HG03469 (cell line): ENCODE results near the gene KIF3C.
"Not testable (repeated sequence)": the region's sequence is repeated elsewhere in the genome, so short reads cannot be mapped to it uniquely, and the experiment has no call there.

Experiments
- ATAC-seq: cut with Tn5 transposase; IDR thresholded peaks from one replicate; pipeline ENCODE4 v1.9.1; 2021; ENCODE audit warnings: mild to moderate bottlenecking, moderate library complexity, moderate number of reproducible peaks; ENCODE audit not compliant: unreplicated experiment

Gene KIF3C

DNA sequence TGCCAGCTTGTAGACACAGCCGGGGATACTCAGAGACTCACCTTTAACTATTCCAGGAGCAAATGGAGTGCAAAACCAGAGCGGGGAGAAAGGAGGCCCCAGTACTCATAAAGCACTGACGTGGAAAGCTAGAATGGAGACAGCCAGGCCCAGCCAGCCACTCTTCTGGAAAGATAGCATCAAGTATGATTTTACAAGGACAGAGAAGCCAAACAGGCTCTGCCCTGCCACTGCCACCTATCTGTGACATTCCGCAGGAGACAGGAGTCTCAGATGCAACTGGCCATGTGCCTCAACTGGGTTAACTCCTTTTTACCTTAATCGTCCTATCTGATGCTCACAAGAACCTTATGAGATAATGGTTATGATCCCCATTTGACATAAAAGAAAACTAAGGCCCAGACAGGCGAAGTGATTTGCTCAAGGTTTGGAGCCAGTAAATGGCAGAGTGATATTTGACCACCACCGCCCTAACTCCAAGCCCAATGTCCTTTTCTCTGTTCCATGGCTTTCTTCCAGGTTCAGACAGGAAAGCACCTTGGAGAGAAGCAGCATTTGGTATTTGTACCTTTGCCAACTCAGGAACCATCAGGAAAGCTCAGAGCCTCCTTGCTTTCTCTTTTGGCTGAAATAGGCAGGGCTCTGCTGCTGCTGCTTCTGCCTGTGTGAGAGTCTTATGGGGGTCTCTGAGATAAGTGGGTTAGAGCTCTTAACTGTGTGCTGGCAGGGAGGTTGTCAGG, 15.6 kb downstream of the KIF3C start:
- no peak for ATAC-seq

GRCh38 chr2:25964891-25965290, 17.4 kb downstream of the KIF3C start:
- no peak for ATAC-seq

DNA sequence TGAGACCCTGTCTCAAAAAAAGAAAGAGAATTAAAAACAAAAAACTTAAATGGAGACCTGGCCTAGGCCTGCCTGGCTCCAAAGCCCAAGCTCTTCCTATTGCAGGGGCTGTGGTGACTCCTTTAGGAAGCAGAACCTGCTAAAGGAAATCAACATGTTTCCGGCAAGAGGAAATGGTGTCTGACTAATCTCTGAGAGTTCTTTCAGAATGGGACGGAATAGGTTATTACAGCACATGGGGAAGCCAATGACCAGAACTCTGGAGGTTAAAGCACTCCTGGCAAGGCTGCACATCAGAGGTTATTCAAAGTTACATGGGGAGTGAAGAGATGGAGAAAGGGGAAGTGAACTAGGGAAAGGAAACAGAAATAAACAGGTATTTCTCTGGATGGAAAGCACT, 21.4 kb downstream of the KIF3C start:
- no peak for ATAC-seq

- ATAC-seq = no peak
Observed at GRCh38 chr2:25960396-25960795, 21.9 kb downstream of the KIF3C start.

GRCh38 chr2:25958611-25959010, 23.7 kb downstream of the KIF3C start:
- not testable (repeated sequence) for ATAC-seq

GRCh38 chr2:25957743-25958142, 24.6 kb downstream of the KIF3C start:
- ATAC-seq = no peak

DNA sequence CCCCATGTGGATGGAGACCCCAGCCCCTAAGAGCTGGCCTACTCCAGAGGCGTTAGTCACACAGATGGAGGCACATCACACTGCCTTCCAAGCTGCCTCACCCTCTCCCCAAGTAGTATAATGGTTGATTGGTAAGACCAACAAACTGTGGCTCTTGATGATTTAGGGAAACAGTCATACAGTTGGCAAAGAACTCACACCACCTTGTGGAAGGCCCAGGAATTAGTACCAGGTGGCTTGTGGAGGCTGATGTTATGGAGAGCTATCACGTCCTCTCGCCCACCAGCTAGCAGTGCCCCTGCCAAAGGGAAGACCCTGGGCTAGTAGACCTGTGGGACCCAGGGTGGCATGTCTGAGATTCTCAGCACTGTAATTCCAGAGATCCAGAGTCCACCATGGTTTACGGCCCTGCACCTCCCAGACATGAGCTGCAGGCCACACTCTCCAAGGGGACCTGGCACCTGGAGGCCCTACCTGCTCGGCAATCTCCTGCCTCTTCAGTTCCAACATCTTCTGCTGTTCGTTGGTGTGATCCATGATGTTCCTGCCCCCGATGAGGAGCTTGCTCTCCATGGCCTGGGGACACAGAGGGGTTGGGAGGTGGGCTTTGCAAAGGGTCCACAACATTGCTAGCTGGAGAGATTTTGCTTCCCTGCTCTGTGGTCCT, 26.3 kb downstream of the KIF3C start:
- no peak for ATAC-seq

DNA sequence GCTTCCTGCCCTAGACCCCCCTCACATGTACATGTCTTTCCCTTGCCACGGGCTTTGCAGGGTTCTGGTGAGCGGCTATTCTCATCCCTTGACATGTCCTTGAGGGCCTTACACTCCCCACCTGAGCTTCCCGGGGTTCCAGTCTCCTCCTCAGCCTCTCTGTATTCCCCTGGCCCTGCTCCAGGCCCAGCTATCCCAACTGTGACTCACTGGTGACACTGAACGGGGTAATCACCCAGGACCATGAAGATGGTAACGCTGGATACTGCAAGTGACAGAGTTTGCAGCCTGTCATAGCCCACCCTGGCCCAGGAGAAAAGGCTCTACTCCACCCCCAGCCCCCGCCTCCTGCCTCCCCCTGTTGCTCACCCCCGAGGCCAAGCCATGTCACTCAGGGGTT, 27.3 kb downstream of the KIF3C start:
- no peak for ATAC-seq

DNA sequence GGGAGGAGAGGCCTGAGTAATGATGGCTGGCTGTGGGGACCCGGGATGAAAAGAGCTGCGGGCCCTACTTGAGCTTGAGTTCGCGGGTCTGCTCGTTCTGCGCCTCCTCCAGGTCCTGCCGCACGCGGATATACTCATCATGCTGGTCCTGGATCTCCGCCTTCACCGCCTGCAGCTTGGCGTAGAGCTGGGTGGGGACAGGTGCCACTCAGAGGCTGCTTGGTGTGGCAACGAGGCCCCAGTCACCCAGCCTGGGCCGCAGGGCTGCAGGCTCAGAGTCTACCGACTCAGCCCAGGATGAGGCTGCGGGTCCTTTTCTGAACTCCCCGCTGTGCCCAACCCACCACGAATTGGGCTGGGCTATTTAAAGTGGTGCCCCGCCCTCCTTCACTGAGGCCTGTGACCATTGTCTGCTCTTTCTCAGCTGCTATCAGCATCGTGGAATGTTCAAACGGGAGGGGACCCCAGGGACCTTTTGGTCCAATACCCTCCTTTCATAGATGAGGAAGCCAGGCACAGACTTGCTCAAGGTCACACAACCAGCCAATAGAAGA, 28.0 kb downstream of the KIF3C start:
- ATAC-seq = no peak

GRCh38 chr2:25951071-25951547, 31.2 kb downstream of the KIF3C start:
- ATAC-seq = no peak

DNA sequence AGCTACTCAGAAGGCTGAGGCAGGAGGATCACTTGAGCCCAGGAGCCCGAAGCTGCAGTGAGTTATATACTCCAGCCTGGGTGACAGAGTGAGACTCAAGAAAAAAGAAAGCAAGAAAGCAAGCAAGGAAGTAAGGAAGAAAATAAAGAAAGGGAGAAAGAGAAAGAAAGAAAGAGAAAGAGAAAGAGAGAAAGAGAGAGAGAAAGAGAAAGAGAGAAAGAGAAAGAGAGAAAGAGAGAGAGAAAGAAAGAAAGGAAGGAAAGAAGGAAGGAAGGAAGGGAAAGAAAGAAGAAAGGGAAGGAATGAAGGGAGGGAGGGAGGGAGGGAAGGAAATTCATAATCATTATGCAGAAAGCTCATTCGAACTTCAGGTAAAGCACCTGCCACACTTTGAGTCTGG, 33.9 kb downstream of the KIF3C start:
- ATAC-seq = no peak

DNA sequence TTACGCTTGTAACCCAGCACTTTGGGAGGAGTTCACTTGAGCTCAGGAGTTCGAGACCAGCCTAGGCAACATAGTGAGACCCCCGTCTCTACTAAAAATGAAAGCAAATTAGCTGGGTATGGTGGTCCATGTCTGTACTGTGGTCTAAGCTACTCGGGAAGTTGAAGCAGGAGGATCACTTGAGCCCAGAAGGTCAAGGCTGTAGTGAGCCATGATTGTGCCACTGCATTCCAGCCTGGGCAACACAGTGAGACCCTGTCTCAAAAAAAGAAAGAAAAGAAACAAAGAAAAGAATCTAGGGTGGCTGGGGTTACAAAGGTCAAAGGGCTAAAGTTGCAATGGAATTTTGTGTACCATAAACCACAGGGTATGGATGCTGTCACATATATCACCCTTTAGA, 41.3 kb downstream of the KIF3C start:
- ATAC-seq = no peak

- no peak for ATAC-seq
Observed at GRCh38 chr2:25939257-25939668, 43.0 kb downstream of the KIF3C start.

DNA sequence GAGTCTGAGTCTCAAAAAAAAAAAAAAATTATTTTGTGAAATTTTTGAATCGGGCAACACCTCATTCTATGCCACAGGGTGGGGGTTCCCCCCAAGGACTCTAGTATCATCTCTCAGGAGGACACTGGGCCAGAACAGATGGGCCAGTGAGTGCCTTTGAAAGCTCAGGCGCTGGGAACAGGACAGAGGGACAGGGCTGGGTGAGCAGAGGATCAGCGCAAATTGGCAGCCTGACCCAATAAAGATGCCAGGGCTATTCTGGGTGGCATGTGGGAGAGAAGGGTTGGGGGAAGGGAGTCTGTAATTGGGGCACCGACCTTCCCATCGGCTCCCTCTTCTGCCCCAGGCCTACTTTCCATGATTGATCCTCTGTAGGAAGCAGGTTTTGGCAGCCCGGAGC, 44.0 kb downstream of the KIF3C start:
- no peak for ATAC-seq

- ATAC-seq = no peak
Observed at GRCh38 chr2:25936889-25937545, 45.3 kb downstream of the KIF3C start.

DNA sequence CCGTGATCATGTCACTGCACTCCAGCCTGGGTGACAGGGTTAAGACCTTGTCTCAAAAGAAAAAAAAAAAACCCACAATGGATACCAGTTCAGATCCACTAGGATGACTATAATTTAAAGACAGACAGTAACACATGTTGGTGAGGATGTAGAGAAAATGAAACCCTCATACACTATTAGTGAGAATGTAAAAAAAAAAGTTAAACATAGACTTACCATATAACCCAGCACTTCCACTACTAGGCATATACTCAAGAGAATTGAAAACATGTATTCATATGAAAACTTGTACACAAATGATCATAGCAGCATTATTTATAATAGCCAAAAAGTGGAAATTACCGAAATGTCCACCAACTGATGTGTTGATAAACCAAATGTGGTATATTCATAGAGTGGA, 48.7 kb downstream of the KIF3C start:
- ATAC-seq = no peak

DNA sequence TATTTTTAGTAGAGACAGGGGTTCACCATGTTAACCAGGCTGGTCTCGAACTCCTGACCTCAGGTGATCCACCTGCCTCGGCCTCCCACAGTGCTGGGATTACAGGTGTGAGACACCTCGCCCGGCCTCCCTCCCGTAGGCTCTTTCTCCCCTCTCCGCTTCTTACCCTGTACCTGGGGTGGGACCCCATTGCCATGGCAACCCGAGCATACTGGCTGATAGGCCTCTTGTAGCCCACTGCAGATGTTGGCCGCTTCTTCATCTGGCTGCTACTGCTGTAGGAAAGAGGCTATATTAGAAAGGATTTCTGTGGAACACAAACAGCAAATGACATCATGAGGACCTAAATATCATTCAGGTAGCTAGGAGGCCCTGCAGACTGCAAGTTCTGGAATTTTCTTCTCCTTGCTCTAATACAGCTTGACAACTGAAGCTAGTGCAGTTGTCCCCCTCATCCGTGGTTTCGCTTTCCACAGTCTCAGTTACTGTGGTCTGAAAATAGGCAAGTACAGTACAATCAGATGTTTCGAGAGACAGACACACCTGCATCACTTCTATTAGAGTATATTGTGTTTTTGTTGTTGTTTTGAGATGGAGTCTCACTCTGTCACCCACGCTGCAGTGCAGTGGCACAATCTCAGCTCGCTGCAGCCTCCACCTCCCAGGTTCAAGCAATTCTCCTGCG, 52.4 kb downstream of the KIF3C start:
- no peak for ATAC-seq

DNA sequence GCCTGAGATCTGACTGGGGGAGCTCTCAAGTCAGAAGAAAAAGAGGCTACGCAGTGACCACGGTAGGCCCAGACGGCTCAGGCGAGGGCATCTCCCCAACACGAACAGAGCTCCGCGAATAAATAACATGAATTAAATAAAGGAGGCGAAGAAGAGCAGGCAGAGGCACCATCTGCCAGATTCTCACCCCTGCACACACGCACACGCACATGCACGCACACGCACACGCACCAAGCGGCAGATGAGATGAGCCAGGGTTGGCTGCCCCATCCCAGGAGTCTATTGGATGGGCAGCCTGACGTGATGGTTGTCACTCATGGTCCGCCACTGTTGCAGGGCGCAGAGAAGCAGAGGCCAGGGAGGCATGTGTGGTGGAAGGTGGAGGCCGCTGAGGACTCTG, 53.6 kb downstream of the KIF3C start:
- ATAC-seq = no peak

DNA sequence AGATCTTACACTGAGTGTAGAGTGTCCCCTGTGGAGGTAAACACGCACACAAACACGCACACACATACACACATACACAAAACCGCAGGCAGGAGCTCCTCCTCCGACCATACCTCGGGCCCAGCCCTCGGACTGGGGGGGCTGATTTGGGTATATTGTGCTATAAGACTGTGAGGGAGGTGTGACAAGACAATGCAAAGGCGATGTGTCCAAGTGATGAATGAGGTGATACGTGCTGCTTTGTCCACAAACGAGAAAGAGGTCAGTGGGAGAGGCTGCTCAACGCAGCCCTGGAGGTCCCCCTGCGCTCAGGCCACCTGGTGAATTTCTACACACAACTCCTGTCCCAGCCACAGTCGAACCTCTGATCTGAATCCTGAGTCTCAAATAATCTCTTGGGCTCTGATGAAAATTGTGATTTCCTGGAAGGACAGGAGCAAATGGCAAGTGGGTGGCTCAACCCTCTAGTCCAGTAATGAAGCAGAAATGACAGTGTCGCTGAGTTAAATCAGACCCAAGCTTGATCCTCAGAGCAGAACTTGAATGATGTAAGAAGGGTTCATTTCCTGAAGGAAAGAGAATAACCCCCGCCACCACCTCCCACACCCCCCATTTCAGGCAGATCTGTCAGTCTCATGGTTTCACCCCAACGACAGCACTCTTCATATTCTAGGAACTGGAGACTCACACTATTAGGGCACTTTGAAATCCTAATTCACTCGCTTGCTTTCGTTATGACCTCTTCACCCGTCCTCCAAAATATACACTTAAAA, 55.1 kb downstream of the KIF3C start:
- ATAC-seq = no peak

DNA sequence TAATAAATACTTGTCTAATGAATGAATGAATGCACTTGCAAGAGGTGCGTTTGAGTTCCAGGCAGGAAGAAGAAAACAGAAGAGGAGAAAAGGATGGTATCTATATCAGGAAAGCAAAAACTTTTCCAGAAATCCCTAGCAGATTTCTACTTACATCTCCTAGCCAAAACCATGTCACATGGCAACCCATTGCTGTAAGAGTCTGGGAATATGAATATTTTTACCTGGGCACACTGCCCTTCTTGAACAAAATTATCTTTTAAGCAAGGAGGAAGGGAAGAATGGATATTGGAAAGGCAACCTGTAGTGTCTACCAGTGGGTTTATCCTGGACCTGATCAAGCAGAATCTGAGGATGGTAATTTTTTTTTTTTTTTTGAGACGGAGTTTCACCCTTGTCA, 59.8 kb downstream of the KIF3C start:
- ATAC-seq = no peak
